ENCODE data around the gene EPHB1. TPM values are rescaled to one million over a fixed set of nuclear protein-coding genes. Genes with fewer than 3 reads are reported as not detected.

EPHB1 gene
- total RNA-seq, 1 experiment from 2014 or later = 0.86 TPM

- intact Hi-C loops (cut with micrococcal nuclease) = no loop called here
- H3K36me3 ChIP-seq (ENCODE audit: control insufficient read depth in 1 of 2, insufficient read depth in 2 of 2, low read length in 2 of 2) = no peaks in the 10 kb centered on the region
- CTCF ChIA-PET = no interaction called here
These were observed 26.9 kb upstream of the EPHB1 start for GRCh38 chr3:134768116-134768515.

GRCh38 chr3:134768837-134769236 is 26.2 kb upstream of the EPHB1 start:
- RAD21 ChIA-PET (ENCODE audit: low non-redundant PET in 1 of 2, low total read pairs in 2 of 2, uncharacterized antibody in 2 of 2, unreplicated experiment in 2 of 2) = no interaction called here
- no peak overlapping the region for H3K4me2 ChIP-seq (ENCODE audit: low read length)
- intact Hi-C loops (cut with micrococcal nuclease) = no loop called here
- no peak overlapping the region for H3K27ac ChIP-seq (ENCODE audit: low read depth, low read length)
- TF ChIP-seq MAX (IDR thresholded peaks at IDR 0.05) (no peak), CTCF (IDR thresholded peaks at IDR 0.05 in 2 of 3, conservative IDR thresholded peaks at IDR 0.05 in 1 of 3; ENCODE audit: borderline replicate concordance in 1 of 3, insufficient read depth in 1 of 3, low read depth in 2 of 3, low read length in 2 of 3) (no peak), ATF3 (IDR thresholded peaks at IDR 0.05) (no peak), EGR1 (IDR thresholded peaks at IDR 0.05; ENCODE audit: low read depth) (no peak), ELF1 (IDR thresholded peaks at IDR 0.05; ENCODE audit: borderline replicate concordance, low read depth) (no peak)
- POLR2A ChIA-PET = no interaction called here
- H3K79me2 ChIP-seq (ENCODE audit: insufficient read depth, low read length) = no peaks in the 10 kb centered on the region
- peaks cover 16% of the 10 kb centered on the region; the same call in 1 of the 2 replicates for H3K27me3 ChIP-seq (ENCODE audit: insufficient read depth, low read length)
- no peak for DNase-seq (ENCODE audit: low read depth, low spot score)
- H3K36me3 ChIP-seq (ENCODE audit: control insufficient read depth in 1 of 2, insufficient read depth in 2 of 2, low read length in 2 of 2) = no peaks in the 10 kb centered on the region
- no peaks in the 10 kb centered on the region for H4K20me1 ChIP-seq (ENCODE audit: insufficient read depth)
- H3K9ac ChIP-seq (ENCODE audit: low read length) = no peak overlapping the region
- H3K4me1 ChIP-seq (ENCODE audit: control insufficient read depth in 1 of 2, insufficient read depth in 2 of 2, low read length in 2 of 2) = no peaks in the 10 kb centered on the region
- H3K9me2 ChIP-seq (ENCODE audit: insufficient read depth) = no peaks in the 10 kb centered on the region
- H3K9me3 ChIP-seq (ENCODE audit: control insufficient read depth in 1 of 2, insufficient read depth in 1 of 2, low read depth in 1 of 2, low read length in 2 of 2) = no peaks in the 10 kb centered on the region
- BruUV-seq (replicated peaks) = no TSS peak
- H2AFZ ChIP-seq (ENCODE audit: low read depth, low read length, poor library complexity, severe bottlenecking) = no peak overlapping the region
- CTCF ChIA-PET = no interaction called here
- H3K4me3 ChIP-seq (replicated peaks in 1 of 2; ENCODE audit: low read depth in 1 of 2, low read length in 2 of 2) = no peak overlapping the region
- ATAC-seq = no peak

More at GRCh38 chr3:134768116-134768515, 26.9 kb upstream of the EPHB1 start:
- H3K79me2 ChIP-seq (ENCODE audit: insufficient read depth, low read length) = no peaks in the 10 kb centered on the region
- H4K20me1 ChIP-seq (ENCODE audit: insufficient read depth) = no peaks in the 10 kb centered on the region
- H3K9me2 ChIP-seq (ENCODE audit: insufficient read depth) = no peaks in the 10 kb centered on the region
- no TSS peak for BruUV-seq (replicated peaks)
- H3K27ac ChIP-seq (ENCODE audit: low read depth, low read length) = no peak overlapping the region
- ATAC-seq = no peak
- ChIA-PET POLR2A (no interaction called here), RAD21 (ENCODE audit: low non-redundant PET in 1 of 2, low total read pairs in 2 of 2, uncharacterized antibody in 2 of 2, unreplicated experiment in 2 of 2) (no interaction called here)
- no peak overlapping the region for H3K4me2 ChIP-seq (ENCODE audit: low read length)
- H3K27me3 ChIP-seq (ENCODE audit: insufficient read depth, low read length) = peaks cover 19% of the 10 kb centered on the region; the same call in 1 of the 2 replicates
- H2AFZ ChIP-seq (ENCODE audit: low read depth, low read length, poor library complexity, severe bottlenecking) = no peak overlapping the region
- H3K9me3 ChIP-seq (ENCODE audit: control insufficient read depth in 1 of 2, insufficient read depth in 1 of 2, low read depth in 1 of 2, low read length in 2 of 2) = no peaks in the 10 kb centered on the region
- TF ChIP-seq POLR2AphosphoS5 (IDR thresholded peaks at IDR 0.05; ENCODE audit: low read depth, low read length) = no peak
- no peak for TF ChIP-seq CTCF (IDR thresholded peaks at IDR 0.05 in 2 of 3, conservative IDR thresholded peaks at IDR 0.05 in 1 of 3; ENCODE audit: borderline replicate concordance in 1 of 3, insufficient read depth in 1 of 3, low read depth in 2 of 3, low read length in 2 of 3)
- no peak for TF ChIP-seq CEBPB (IDR thresholded peaks at IDR 0.05; ENCODE audit: low read depth)
- TF ChIP-seq SIN3A (IDR thresholded peaks at IDR 0.05; ENCODE audit: low read depth) = no peak
- TF ChIP-seq EZH2phosphoT487 (IDR thresholded peaks at IDR 0.05; ENCODE audit: borderline replicate concordance) = no peak
- no peak overlapping the region for H3K4me3 ChIP-seq (replicated peaks in 1 of 2; ENCODE audit: low read depth in 1 of 2, low read length in 2 of 2)
- DNase-seq (ENCODE audit: low read depth, low spot score) = no peak
- no peaks in the 10 kb centered on the region for H3K4me1 ChIP-seq (ENCODE audit: control insufficient read depth in 1 of 2, insufficient read depth in 2 of 2, low read length in 2 of 2)
- H3K9ac ChIP-seq (ENCODE audit: low read length) = no peak overlapping the region

Measured in HCT116 (cell line).